Measurements from ENCODE around the gene FAM72B.
"Not testable (repeated sequence)": the region's sequence is repeated elsewhere in the genome, so short reads cannot be mapped to it uniquely, and the experiment has no call there.

DNA sequence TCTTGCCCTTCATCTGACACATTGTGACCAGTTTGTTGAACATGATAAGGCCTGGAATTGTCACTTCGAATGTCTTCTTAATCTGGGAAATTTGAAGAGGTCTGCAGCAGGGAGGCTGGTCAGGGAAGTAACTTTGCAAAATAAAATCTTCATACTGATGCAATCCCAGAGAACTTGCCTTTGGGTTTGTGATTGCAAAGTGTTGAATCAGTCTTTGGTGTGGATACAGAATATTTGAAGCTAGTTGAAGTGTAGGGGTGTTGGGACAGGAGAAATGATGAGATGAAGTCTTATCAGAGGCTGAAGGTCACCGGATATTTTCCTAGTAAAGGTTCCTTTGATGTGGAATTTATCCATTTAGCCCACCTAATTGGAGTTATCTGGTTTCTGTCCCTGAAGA lies 42.8 kb upstream of the FAM72B start:
- not testable (repeated sequence) for TF ChIP-seq POLR2A (IDR thresholded peaks at IDR 0.05; ENCODE audit: low read length); GATA1 (IDR thresholded peaks at IDR 0.05; ENCODE audit: low read depth, low read length)
